Epithelial cell of proximal tubule (primary cell): ENCODE data around the gene CTSH. TPM values are rescaled to one million over a fixed set of nuclear protein-coding genes. Genes with fewer than 3 reads are reported as not detected.

ENCODE experiments used
- DNase-seq: peaks from one replicate; pipeline ENCODE4 v3.0.0-alpha.2; 2011; ENCODE audit warnings: low read depth
- H3K4me3 ChIP-seq: 2 replicates; pipeline ENCODE4 v1.5.1; 2011; ENCODE audit warnings: low read depth, mild to moderate bottlenecking, low read length
- total RNA-seq: library from RNA; depleted of rRNA; stranded (reverse); fragments of >200 nt; gene quantifications from 2 replicates; pipeline ENCODE4 v1.2.3, GENCODE V29; 2015
- TF ChIP-seq, protein P1 (sequence below): conservative IDR thresholded peaks from 2 replicates; pipeline ENCODE4 v1.5.1; 2012; ENCODE audit warnings: low read depth, mild to moderate bottlenecking, low read length

CTSH gene
- 45.9 and 68.0 TPM in 2 replicates for total RNA-seq

- TF ChIP-seq, protein P1, sequence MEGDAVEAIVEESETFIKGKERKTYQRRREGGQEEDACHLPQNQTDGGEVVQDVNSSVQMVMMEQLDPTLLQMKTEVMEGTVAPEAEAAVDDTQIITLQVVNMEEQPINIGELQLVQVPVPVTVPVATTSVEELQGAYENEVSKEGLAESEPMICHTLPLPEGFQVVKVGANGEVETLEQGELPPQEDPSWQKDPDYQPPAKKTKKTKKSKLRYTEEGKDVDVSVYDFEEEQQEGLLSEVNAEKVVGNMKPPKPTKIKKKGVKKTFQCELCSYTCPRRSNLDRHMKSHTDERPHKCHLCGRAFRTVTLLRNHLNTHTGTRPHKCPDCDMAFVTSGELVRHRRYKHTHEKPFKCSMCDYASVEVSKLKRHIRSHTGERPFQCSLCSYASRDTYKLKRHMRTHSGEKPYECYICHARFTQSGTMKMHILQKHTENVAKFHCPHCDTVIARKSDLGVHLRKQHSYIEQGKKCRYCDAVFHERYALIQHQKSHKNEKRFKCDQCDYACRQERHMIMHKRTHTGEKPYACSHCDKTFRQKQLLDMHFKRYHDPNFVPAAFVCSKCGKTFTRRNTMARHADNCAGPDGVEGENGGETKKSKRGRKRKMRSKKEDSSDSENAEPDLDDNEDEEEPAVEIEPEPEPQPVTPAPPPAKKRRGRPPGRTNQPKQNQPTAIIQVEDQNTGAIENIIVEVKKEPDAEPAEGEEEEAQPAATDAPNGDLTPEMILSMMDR, result no peak
- peak within 1 kb of the TSS; percentile 81 for H3K4me3 ChIP-seq
- DNase-seq, result no peak
These were observed at the start of gene CTSH for GRCh38 chr15:78944669-78945407. Gene CTSH (minus strand): TSS chr15:78945046. CDS start chr15:78944981, 65 bp downstream.

DNA sequence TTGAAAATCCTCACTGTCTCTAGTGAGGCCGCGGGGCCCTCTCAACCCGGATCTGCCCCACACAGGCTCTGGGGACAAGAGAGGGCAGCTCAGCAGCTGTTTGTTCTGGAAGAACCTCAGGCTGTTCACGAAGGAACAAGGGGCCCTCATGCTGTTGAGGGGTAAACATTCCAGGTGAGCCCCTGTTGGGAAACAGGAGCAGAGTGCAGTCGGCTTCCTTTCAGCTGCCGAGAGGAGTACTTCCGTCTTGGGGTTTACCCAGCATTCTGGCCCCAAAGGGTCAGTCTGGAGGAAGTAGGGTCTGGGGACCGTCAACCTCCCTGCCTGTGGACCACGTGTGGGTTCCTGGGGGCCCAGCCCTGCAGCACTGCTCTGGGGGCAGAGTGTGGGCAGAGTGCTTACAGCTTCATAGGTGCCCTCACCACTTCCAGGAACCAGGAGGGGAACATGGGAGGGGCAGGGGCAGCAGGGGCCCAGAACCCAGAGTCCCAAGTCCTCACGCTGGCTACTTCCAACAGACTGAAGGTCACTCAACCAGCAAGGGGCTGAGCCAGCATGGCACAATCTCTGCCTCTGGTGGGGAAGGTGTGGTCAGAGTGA lies 49.2 kb upstream of the CTSH start:
- TF ChIP-seq, protein P1, result no peak
- DNase-seq, result no peak

GRCh38 chr15:78993257-78993930 lies 48.5 kb upstream of the CTSH start:
- no peak overlapping the region for H3K4me3 ChIP-seq
- TF ChIP-seq, protein P1, result no peak
- no peak for DNase-seq

More for the DNA sequence above, 49.2 kb upstream of the CTSH start:
- H3K4me3 ChIP-seq, result no peak overlapping the region

GRCh38 chr15:78992416-78993256 lies 47.8 kb upstream of the CTSH start:
- TF ChIP-seq, protein P1, result no peak
- no peak overlapping the region for H3K4me3 ChIP-seq
- DNase-seq, result no peak

DNA sequence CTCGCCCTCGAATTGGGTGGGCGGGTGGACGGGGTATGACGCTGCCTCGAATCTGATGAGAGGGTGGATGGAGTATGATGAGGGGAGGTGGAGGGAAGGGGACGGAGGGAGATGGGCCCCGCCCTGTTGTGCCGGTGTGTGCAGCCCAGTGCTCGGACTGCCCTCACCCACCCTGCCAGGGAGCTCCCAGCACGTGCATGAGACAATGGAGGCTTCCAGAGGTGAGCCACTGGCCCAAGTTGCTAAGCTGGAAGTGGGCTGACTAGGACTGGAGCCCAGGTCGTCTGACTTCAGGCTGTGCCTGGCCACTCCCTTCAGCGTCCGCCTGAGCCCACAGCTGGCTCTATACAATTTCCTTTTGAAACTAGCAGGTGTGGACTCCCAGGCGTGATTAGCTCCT lies 47.0 kb upstream of the CTSH start:
- no peak overlapping the region for H3K4me3 ChIP-seq
- no peak for DNase-seq
- TF ChIP-seq, protein P1, result no peak

GRCh38 chr15:78991476-78991875 lies 46.6 kb upstream of the CTSH start:
- DNase-seq, result no peak
- no peak overlapping the region for H3K4me3 ChIP-seq
- TF ChIP-seq, protein P1, result no peak
